ENCODE measurements around the gene IRF5. TPM values are rescaled to one million over a fixed set of nuclear protein-coding genes. Genes with fewer than 3 reads are reported as not detected.

The IRF5 gene
- total RNA-seq, 1 donor from 2014 or later, result not detected

DNA sequence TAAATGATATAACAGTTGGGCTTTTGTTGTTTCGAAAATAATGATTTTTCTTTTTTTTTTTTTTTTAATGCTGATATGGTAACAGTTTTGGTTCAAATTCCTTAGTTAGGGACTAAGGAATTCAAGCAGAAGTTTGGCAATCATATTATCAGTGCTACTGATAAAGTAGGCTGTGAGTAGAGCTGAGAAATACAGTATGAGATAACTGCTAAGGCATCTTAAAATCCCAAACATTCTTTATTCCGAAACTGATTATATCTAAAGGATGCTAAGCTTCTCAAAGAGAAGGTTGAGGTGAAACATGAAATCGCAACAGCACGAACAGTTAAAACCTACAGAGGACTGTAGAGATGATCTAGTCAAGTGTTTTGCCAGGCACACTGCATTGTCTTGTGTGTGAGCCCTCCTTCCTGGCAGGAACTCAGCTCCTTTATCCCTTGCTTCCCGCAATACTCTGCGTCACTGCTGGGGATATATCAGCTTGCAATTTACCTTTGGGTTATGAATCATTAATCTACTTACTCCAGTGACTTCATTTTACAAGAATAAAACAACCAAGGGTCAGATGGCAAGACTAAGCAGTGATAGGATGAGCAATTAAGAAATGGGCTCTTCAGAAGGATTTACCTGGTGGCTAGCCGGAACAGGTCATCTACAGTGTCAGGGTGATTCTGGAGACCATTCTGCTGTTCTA, 36.7 kb downstream of the IRF5 start:
- Mint-ChIP-seq H3K4me1 (no peaks in the 10 kb centered on the region), H3K27me3 (ENCODE audit: low read depth) (no peaks in the 10 kb centered on the region), H3K9me3 (no peaks in the 10 kb centered on the region), H3K27ac (ENCODE audit: unreplicated experiment) (no peak overlapping the region), H3K4me3 (no peak overlapping the region), H3K36me3 (ENCODE audit: low read depth) (peaks cover 17% of the 10 kb centered on the region)
- TF ChIP-seq, protein P1, sequence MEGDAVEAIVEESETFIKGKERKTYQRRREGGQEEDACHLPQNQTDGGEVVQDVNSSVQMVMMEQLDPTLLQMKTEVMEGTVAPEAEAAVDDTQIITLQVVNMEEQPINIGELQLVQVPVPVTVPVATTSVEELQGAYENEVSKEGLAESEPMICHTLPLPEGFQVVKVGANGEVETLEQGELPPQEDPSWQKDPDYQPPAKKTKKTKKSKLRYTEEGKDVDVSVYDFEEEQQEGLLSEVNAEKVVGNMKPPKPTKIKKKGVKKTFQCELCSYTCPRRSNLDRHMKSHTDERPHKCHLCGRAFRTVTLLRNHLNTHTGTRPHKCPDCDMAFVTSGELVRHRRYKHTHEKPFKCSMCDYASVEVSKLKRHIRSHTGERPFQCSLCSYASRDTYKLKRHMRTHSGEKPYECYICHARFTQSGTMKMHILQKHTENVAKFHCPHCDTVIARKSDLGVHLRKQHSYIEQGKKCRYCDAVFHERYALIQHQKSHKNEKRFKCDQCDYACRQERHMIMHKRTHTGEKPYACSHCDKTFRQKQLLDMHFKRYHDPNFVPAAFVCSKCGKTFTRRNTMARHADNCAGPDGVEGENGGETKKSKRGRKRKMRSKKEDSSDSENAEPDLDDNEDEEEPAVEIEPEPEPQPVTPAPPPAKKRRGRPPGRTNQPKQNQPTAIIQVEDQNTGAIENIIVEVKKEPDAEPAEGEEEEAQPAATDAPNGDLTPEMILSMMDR (conservative IDR thresholded peaks at IDR 0.05), result no peak
- DNase-seq (ENCODE audit: low read depth, low spot score), result no peak

DNA sequence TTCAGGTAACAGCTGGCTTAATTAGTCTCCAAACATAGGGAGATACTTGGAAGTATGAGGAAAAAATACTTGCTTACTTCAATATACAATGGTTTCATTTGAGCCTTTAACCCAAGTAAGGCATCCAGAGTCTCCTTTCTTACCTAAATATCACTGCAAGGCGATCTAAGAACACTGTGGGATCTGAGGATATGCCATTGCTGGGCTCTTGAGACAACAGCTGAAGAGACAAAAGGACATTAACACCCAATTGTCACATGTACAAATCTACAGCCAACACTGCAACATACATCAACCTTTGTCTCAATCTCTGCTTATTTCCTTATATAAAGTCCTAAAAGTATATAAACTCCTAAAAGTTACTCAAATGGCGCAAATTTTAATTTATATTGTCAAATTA, 44.4 kb downstream of the IRF5 start:
- H3K27ac Mint-ChIP-seq (ENCODE audit: unreplicated experiment), result no peak overlapping the region
- H3K4me3 Mint-ChIP-seq, result no peak overlapping the region
- H3K9me3 Mint-ChIP-seq, result no peaks in the 10 kb centered on the region
- DNase-seq (ENCODE audit: low read depth, low spot score), result no peak
- TF ChIP-seq, protein P1 (conservative IDR thresholded peaks at IDR 0.05), result no peak
- H3K4me1 Mint-ChIP-seq, result no peaks in the 10 kb centered on the region
- no peaks in the 10 kb centered on the region for H3K27me3 Mint-ChIP-seq (ENCODE audit: low read depth)
- peaks cover 19% of the 10 kb centered on the region for H3K36me3 Mint-ChIP-seq (ENCODE audit: low read depth)

DNA sequence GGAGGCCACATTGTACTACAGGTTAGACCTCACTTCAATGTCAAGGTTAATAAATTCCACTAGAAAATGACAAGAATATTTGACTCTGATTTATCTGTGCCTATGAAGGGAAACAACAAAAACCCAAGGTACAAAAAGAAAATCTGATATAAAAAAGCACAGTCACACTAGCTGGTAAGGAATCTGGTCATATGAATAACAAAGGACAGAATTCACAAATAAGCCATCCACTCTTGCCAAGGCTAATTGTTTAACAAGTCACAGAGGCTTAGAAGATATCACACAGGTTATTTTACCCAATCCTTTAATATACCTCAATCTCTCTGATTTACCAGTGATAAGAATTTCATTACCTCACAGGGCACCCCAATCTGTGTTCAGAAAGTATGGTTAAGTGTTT, 47.9 kb downstream of the IRF5 start:
- Mint-ChIP-seq H3K27ac (ENCODE audit: unreplicated experiment) (no peak overlapping the region), H3K4me1 (no peaks in the 10 kb centered on the region), H3K27me3 (ENCODE audit: low read depth) (no peaks in the 10 kb centered on the region), H3K9me3 (no peaks in the 10 kb centered on the region), H3K4me3 (no peak overlapping the region), H3K36me3 (ENCODE audit: low read depth) (peaks cover 20% of the 10 kb centered on the region)
- TF ChIP-seq, protein P1 (conservative IDR thresholded peaks at IDR 0.05), result no peak
- DNase-seq (ENCODE audit: low read depth, low spot score), result no peak

DNA sequence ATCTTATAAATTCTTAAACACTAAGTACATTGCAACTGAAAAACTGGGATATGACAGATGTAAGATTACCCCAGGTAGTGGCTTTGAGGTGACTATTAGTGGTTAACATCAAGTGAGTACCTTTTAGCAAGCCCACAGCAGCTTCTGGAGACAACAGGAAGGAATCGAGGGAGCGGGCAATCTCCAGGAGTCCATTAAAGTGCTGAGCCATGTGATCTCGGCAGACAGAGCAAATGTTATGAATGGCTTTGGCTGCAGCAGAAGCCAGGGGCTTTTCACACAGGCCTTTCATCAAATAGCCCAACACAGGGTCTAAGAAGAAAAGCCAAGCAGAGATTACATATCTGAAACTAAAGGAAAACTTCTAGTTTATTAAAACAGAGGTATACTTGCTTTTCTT, 48.9 kb downstream of the IRF5 start:
- TF ChIP-seq, protein P1 (conservative IDR thresholded peaks at IDR 0.05), result no peak
- Mint-ChIP-seq H3K4me3 (no peak overlapping the region), H3K36me3 (ENCODE audit: low read depth) (peaks cover 16% of the 10 kb centered on the region), H3K9me3 (no peaks in the 10 kb centered on the region), H3K27ac (ENCODE audit: unreplicated experiment) (no peak overlapping the region), H3K4me1 (no peaks in the 10 kb centered on the region), H3K27me3 (ENCODE audit: low read depth) (no peaks in the 10 kb centered on the region)
- DNase-seq (ENCODE audit: low read depth, low spot score), result no peak

DNA sequence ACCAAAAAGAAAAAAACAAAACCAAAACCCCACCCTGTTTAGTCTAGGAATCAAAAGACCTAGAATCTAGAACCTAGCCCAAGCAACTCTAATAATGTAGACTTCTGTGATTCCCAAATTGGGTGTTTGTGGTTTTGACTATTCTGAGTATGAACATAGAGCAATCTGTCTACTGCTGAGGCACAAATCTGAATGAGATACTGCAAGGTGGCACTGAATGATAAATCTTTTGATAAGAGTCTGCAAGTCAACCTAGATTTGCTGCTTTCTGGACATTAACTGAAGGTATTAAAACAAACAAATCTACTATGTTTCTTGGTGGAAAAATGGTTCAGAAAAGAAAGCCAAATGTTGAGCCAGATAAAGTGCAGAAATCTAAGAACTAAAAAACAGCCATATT, 50.6 kb downstream of the IRF5 start:
- no peak overlapping the region for H3K27ac Mint-ChIP-seq (ENCODE audit: unreplicated experiment)
- no peak overlapping the region for H3K4me3 Mint-ChIP-seq
- DNase-seq (ENCODE audit: low read depth, low spot score), result no peak
- H3K27me3 Mint-ChIP-seq (ENCODE audit: low read depth), result no peaks in the 10 kb centered on the region
- TF ChIP-seq, protein P1 (conservative IDR thresholded peaks at IDR 0.05), result no peak
- H3K9me3 Mint-ChIP-seq, result no peaks in the 10 kb centered on the region
- no peaks in the 10 kb centered on the region for H3K4me1 Mint-ChIP-seq
- H3K36me3 Mint-ChIP-seq (ENCODE audit: low read depth), result peaks cover 10% of the 10 kb centered on the region
